IMR-90 (cell line): Measurements from ENCODE around the gene TEX13D. TPM values are rescaled to one million over a fixed set of nuclear protein-coding genes. Genes with fewer than 3 reads are reported as not detected.

ENCODE experiments used
- ATAC-seq: fragments of 200-7000 bp; cut with Tn5 transposase; 2 replicates; pipeline ENCODE4 v1.9.1; 2020; ENCODE audit warnings: low read depth, mild to moderate bottlenecking, moderate library complexity
- BruUV-seq: library from RNA; stranded (reverse); fragments of 400-500 nt; replicated peaks from 2 replicates; lab custom pipeline; 2021; lab: Mats Ljungman, UMichigan
- CTCF ChIA-PET: fragments of 300-600 bp; formaldehyde crosslinking; extraction: SDS; loops from one replicate; lab custom pipeline; 2021; ENCODE audit warnings: antibody characterized with exemption; lab: Yijun Ruan, JAX
- POLR2A ChIA-PET: fragments of 300-600 bp; sonication (Branson Sonifier 250); formaldehyde crosslinking; loops from one replicate; lab custom pipeline; 2022; ENCODE audit warnings: antibody characterized with exemption; ENCODE audit not compliant: unreplicated experiment; lab: Charles Lee
- DNase-seq: peaks from one replicate; pipeline ENCODE4 v3.0.0; 2013
- H2AFZ ChIP-seq: replicated peaks from 2 replicates; pipeline ENCODE3; 2013; ENCODE audit warnings: low read length, mild to moderate bottlenecking; ENCODE audit not compliant: poor library complexity
- H2AK5ac ChIP-seq: 2 replicates; pipeline ENCODE4 v1.6.1; 2013; ENCODE audit warnings: low read depth, low read length, inconsistent platforms
- H2AK9ac ChIP-seq: replicated peaks from 2 replicates; pipeline ENCODE3; 2013; ENCODE audit warnings: mild to moderate bottlenecking, low read depth, low read length, moderate library complexity; ENCODE audit not compliant: poor library complexity
- H2BK120ac ChIP-seq: 2 replicates; pipeline ENCODE4 v1.6.1; 2013; ENCODE audit warnings: low read depth, low read length, inconsistent platforms
- H2BK15ac ChIP-seq: 3 replicates; pipeline ENCODE4 v1.6.1; 2013; ENCODE audit warnings: low read depth, low read length, inconsistent platforms
- H2BK20ac ChIP-seq: 2 replicates; pipeline ENCODE4 v1.6.1; 2013; ENCODE audit warnings: low read depth, mild to moderate bottlenecking, inconsistent platforms, low read length, moderate library complexity
- H2BK5ac ChIP-seq: 2 replicates; pipeline ENCODE4 v1.6.1; 2013; ENCODE audit warnings: mild to moderate bottlenecking, low read depth, low read length, inconsistent platforms; ENCODE audit not compliant: poor library complexity, severe bottlenecking
- H3K14ac ChIP-seq: replicated peaks from 2 replicates; pipeline ENCODE4 v1.6.1; 2013; ENCODE audit warnings: low read depth, low read length, inconsistent platforms
- H3K18ac ChIP-seq: 2 replicates; pipeline ENCODE4 v1.6.1; 2013; ENCODE audit warnings: low read depth, low read length, control low read depth
- H3K23ac ChIP-seq: 2 replicates; pipeline ENCODE4 v1.6.1; 2013; ENCODE audit warnings: low read depth, low read length, inconsistent platforms
- H3K27ac ChIP-seq: 2 replicates; pipeline ENCODE4 v1.5.1; 2013; ENCODE audit warnings: mild to moderate bottlenecking, control low read depth, low read length; ENCODE audit not compliant: insufficient read depth
- H3K27me3 ChIP-seq: 2 replicates; pipeline ENCODE4 v1.6.1; 2013; ENCODE audit warnings: low read length; ENCODE audit not compliant: control insufficient read depth, insufficient read depth
- H3K36me3 ChIP-seq: 2 replicates; pipeline ENCODE4 v1.6.1; 2013; ENCODE audit warnings: low read length, mixed read lengths; ENCODE audit not compliant: control insufficient read depth, insufficient read depth
- H3K4ac ChIP-seq: 2 replicates; pipeline ENCODE4 v1.6.1; 2013; ENCODE audit warnings: low read depth, low read length, inconsistent platforms
- H3K4me1 ChIP-seq: 2 replicates; pipeline ENCODE4 v1.6.1; 2013; ENCODE audit warnings: low read length, mixed read lengths; ENCODE audit not compliant: control insufficient read depth, insufficient read depth
- H3K4me2 ChIP-seq: 2 replicates; pipeline ENCODE4 v1.6.1; 2013; ENCODE audit warnings: low read depth, mild to moderate bottlenecking, control low read depth, low read length, moderate library complexity
- H3K4me3 ChIP-seq: 2 replicates; pipeline ENCODE4 v1.5.1; 2013; ENCODE audit warnings: low read depth, mild to moderate bottlenecking, control low read depth, low read length, moderate library complexity; ENCODE audit not compliant: insufficient read depth
- H3K56ac ChIP-seq: 2 replicates; pipeline ENCODE4 v1.6.1; 2013; ENCODE audit warnings: low read length, inconsistent platforms; ENCODE audit not compliant: insufficient read depth; ENCODE audit errors: extremely low read depth
- H3K79me1 ChIP-seq, 2 experiments: 2 replicates each; pipeline ENCODE4 v1.6.1; 2013; ENCODE audit warnings: low read length in 2 of 2, inconsistent platforms in 1 of 2, low read depth in 1 of 2
- H3K9ac ChIP-seq: 2 replicates; pipeline ENCODE4 v1.6.1; 2013; ENCODE audit warnings: low read depth, low read length, control low read depth
- H3K9me1 ChIP-seq: 2 replicates; pipeline ENCODE4 v1.6.1; 2013; ENCODE audit warnings: low read length, inconsistent platforms; ENCODE audit not compliant: insufficient read depth
- H3K9me3 ChIP-seq: 2 replicates; pipeline ENCODE4 v1.6.1; 2013; ENCODE audit warnings: low read length; ENCODE audit not compliant: control insufficient read depth, insufficient read depth
- H4K20me1 ChIP-seq: 2 replicates; pipeline ENCODE4 v1.6.1; 2013; ENCODE audit warnings: low read length, inconsistent platforms; ENCODE audit not compliant: insufficient read depth
- H4K5ac ChIP-seq: 2 replicates; pipeline ENCODE4 v1.6.1; 2013; ENCODE audit warnings: mild to moderate bottlenecking, low read depth, low read length, control low read depth
- H4K8ac ChIP-seq, 2 experiments: 2 replicates each; pipeline ENCODE4 v1.6.1; 2013; ENCODE audit warnings: low read depth in 2 of 2, low read length in 2 of 2, control low read depth in 1 of 2, inconsistent platforms in 1 of 2
- H4K91ac ChIP-seq: 2 replicates; pipeline ENCODE4 v1.6.1; 2013; ENCODE audit warnings: low read depth, low read length, inconsistent platforms; ENCODE audit not compliant: insufficient read depth
- BHLHE40 ChIP-seq: fragments of 150-350 bp; IDR thresholded peaks from 2 replicates; pipeline ENCODE4 v1.6.1; 2016; ENCODE audit warnings: mild to moderate bottlenecking, low read depth, low read length
- CEBPB ChIP-seq: IDR thresholded peaks from 2 replicates; pipeline ENCODE4 v1.6.1; 2012; ENCODE audit warnings: low read depth, low read length, improper control_type of control experiment
- CHD1 ChIP-seq: IDR thresholded peaks from 2 replicates; pipeline ENCODE4 v1.6.1; 2012; ENCODE audit warnings: low read depth, low read length, improper control_type of control experiment
- CTCF ChIP-seq: conservative IDR thresholded peaks from 2 replicates; pipeline ENCODE4 v1.5.1; 2012; ENCODE audit warnings: mild to moderate bottlenecking, low read depth, low read length, improper control_type of control experiment
- ELK1 ChIP-seq: fragments of 150-350 bp; IDR thresholded peaks from 2 replicates; pipeline ENCODE4 v1.6.1; 2016; ENCODE audit warnings: low read depth, mild to moderate bottlenecking, low read length, moderate library complexity, borderline replicate concordance
- FOS ChIP-seq: fragments of 150-350 bp; IDR thresholded peaks from 2 replicates; pipeline ENCODE4 v1.6.1; 2016; ENCODE audit warnings: low read depth, low read length
- MAFK ChIP-seq: IDR thresholded peaks from 2 replicates; pipeline ENCODE4 v1.6.1; 2012; ENCODE audit warnings: low read depth, low read length, improper control_type of control experiment
- MAZ ChIP-seq: IDR thresholded peaks from 2 replicates; pipeline ENCODE4 v1.6.1; 2012; ENCODE audit warnings: low read depth, mild to moderate bottlenecking, low read length, improper control_type of control experiment, moderate library complexity, borderline replicate concordance
- MXI1 ChIP-seq: IDR thresholded peaks from 2 replicates; pipeline ENCODE4 v1.6.1; 2012; ENCODE audit warnings: low read depth, mild to moderate bottlenecking, low read length, moderate library complexity, borderline replicate concordance
- NFE2L2 ChIP-seq: fragments of 150-350 bp; IDR thresholded peaks from 2 replicates; pipeline ENCODE4 v1.6.1; 2016; ENCODE audit warnings: low read depth, mild to moderate bottlenecking, low read length
- POLR2A ChIP-seq: IDR thresholded peaks from 2 replicates; pipeline ENCODE4 v1.6.1; 2012; ENCODE audit warnings: mild to moderate bottlenecking, low read depth, low read length
- RAD21 ChIP-seq: IDR thresholded peaks from 2 replicates; pipeline ENCODE4 v1.6.1; 2012; ENCODE audit warnings: low read length, improper control_type of control experiment
- RCOR1 ChIP-seq: IDR thresholded peaks from 2 replicates; pipeline ENCODE4 v1.6.1; 2012; ENCODE audit warnings: mild to moderate bottlenecking, low read length, improper control_type of control experiment; ENCODE audit not compliant: insufficient replicate concordance
- RFX5 ChIP-seq: IDR thresholded peaks from 2 replicates; pipeline ENCODE4 v1.8.0; 2012; ENCODE audit warnings: low read depth, mild to moderate bottlenecking, low read length, moderate library complexity
- SMC3 ChIP-seq: fragments of 150-350 bp; IDR thresholded peaks from 2 replicates; pipeline ENCODE4 v1.6.1; 2016; ENCODE audit warnings: low read depth, mild to moderate bottlenecking, antibody characterized with exemption, low read length, moderate library complexity
- USF2 ChIP-seq: fragments of 150-350 bp; IDR thresholded peaks from 2 replicates; pipeline ENCODE4 v1.6.1; 2017; ENCODE audit warnings: mild to moderate bottlenecking, antibody characterized with exemption, low read length, low read depth
- WGBS, 2 experiments: methylation state at CpG; one replicate each; pipeline versions ENCODE4 v1.1.5 to v1.1.7; 2013; ENCODE audit warnings: missing lambda C conversion rate in 2 of 2; ENCODE audit not compliant: insufficient read length in 1 of 2; ENCODE audit errors: extremely low coverage in 2 of 2; 5-methylcytosine and 5-hydroxymethylcytosine counted together
- dilution Hi-C: fragments of 300-500 bp; cut with HindIII; formaldehyde crosslinking; loops from one replicate; pipeline ENCODE4 v1.14.3; 2018; ENCODE audit warnings: low sequenced_read_pairs; ENCODE audit not compliant: unreplicated experiment
- in situ Hi-C: fragments of 300-500 bp; cut with MboI; formaldehyde crosslinking; loops from 3 replicates; pipeline ENCODE4 v1.14.3; 2019; ENCODE audit warnings: low sequenced_read_pairs, inconsistent platforms, mixed read lengths
- intact Hi-C: fragments of 100-400 bp; cut with micrococcal nuclease; formaldehyde crosslinking; loops from 2 replicates; pipeline ENCODE4 v1.10.0; 2022
- polyA plus RNA-seq, 3 experiments: library from polyadenylated mRNA; depleted of rRNA; stranded (reverse); fragments of >200 nt; gene quantifications; 2 replicates each; pipeline ENCODE4 v1.2.3, GENCODE V29; 2012; ENCODE audit warnings: low replicate concordance in 1 of 3
- total RNA-seq: library from RNA; depleted of rRNA; stranded (reverse); fragments of >200 nt; gene quantifications from 2 replicates; pipeline ENCODE4 v1.2.3, GENCODE V29; 2012

Gene TEX13D
- total and polyA plus RNA-seq, 2 of the 4 experiments (the other 2 are of a cell fraction) = not detected

DNA sequence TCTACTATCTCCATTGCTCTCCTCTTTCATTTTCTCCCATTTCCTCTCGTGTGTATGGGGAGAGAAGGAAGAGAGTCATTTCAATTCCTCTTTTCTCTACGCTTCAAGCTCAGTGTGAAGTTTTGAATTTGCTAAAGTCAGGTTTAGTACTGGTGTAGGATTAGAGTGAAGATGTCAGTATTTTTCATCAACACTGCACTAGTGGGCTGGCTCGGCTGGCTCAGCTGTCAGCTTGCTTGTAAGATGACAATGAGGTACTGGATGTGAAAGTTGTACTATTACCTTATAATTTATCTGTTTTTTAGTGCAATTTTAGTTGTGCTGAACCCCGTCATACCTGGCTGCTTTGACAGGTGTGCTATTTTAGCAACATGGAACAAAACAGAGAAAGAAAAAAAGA, 11.8 kb downstream of the TEX13D start:
- Histone ChIP-seq H2BK5ac (no peak overlapping the region), H4K8ac (no peak overlapping the region), H2AFZ (no peak overlapping the region), H2BK120ac (no peak overlapping the region), H3K9me1 (no peaks in the 10 kb centered on the region), H2AK9ac (no peak overlapping the region), H3K18ac (no peak overlapping the region), H3K4me1 (no peaks in the 10 kb centered on the region), H3K4me3 (no peak overlapping the region), H3K79me1 (no peaks in the 10 kb centered on the region), H4K91ac (no peak overlapping the region), H3K56ac (no peak overlapping the region), H4K5ac (no peak overlapping the region), H3K4ac (no peak overlapping the region), H2BK20ac (no peak overlapping the region), H2BK15ac (no peak overlapping the region), H3K36me3 (no peaks in the 10 kb centered on the region), H4K20me1 (no peaks in the 10 kb centered on the region), H3K27me3 (no peaks in the 10 kb centered on the region), H3K9me3 (no peaks in the 10 kb centered on the region), H3K14ac (no peak overlapping the region), H2AK5ac (no peak overlapping the region), H3K4me2 (no peak overlapping the region), H3K27ac (no peak overlapping the region), H3K9ac (no peak overlapping the region), H3K23ac (no peak overlapping the region)
- TF ChIP-seq RFX5 (no peak), RCOR1 (no peak), ELK1 (no peak), CEBPB (no peak), USF2 (no peak), BHLHE40 (no peak), CTCF (no peak), NFE2L2 (no peak), MAZ (no peak), CHD1 (no peak), MXI1 (no peak), POLR2A (no peak), RAD21 (no peak), FOS (no peak), MAFK (no peak), SMC3 (no peak)
- in situ Hi-C loops = no loop called here
- intact Hi-C loops = no loop called here
- no CpG with 5 or more reads among the region's 4 CpGs for WGBS, 2 experiments
- ATAC-seq (no peak), DNase-seq (no peak)
- no TSS peak for BruUV-seq
- CTCF ChIA-PET = no interaction called here
- POLR2A ChIA-PET = no interaction called here
- dilution Hi-C loops = no loop called here
